GM12878 (cell line): ENCODE data around the gene FAHD1. TPM values are rescaled to one million over a fixed set of nuclear protein-coding genes. Genes with fewer than 3 reads are reported as not detected.

Experiments
- ATAC-seq: fragments of 200-7000 bp; cut with Tn5 transposase; 3 replicates; pipeline ENCODE4 v1.9.1; 2020; ENCODE audit warnings: mild to moderate bottlenecking, moderate library complexity
- BruUV-seq: library from RNA; stranded (reverse); fragments of 400-500 nt; replicated peaks from 2 replicates; lab custom pipeline; 2021; lab: Mats Ljungman, UMichigan
- CTCF ChIA-PET: fragments of 300-600 bp; sonication (Branson Sonifier 250); formaldehyde crosslinking; extraction: SDS; loops from one replicate; lab custom pipeline; 2021; ENCODE audit warnings: inconsistent platforms; lab: Yijun Ruan, JAX
- POLR2A ChIA-PET: fragments of 350-600 bp; formaldehyde crosslinking; extraction: SDS; loops from one replicate; lab custom pipeline; 2021; ENCODE audit warnings: inconsistent platforms; lab: Charles Lee
- RAD21 ChIA-PET: fragments of 300-600 bp; sonication (Branson Sonifier 250); formaldehyde crosslinking; loops from one replicate; lab custom pipeline; 2023; ENCODE audit warnings: antibody characterized with exemption; ENCODE audit not compliant: unreplicated experiment; lab: Charles Lee
- SMC1A ChIA-PET: fragments of 300-600 bp; sonication (Branson Sonifier 250); formaldehyde crosslinking; loops from one replicate; lab custom pipeline; 2023; ENCODE audit not compliant: unreplicated experiment, uncharacterized antibody; lab: Charles Lee
- DNase-seq: peaks from one replicate; pipeline ENCODE4 v3.0.0-alpha.2; 2011; ENCODE audit warnings: low read depth, low spot score
- FAIRE-seq: peaks from 3 replicates; lab custom pipeline; 2011; peaks lifted over from hg19 to GRCh38; lab: Jason Lieb, UNC
- H2AFZ ChIP-seq: 2 replicates; pipeline ENCODE4 v1.6.0; 2011; ENCODE audit warnings: low read depth, low read length, control low read depth; ENCODE audit not compliant: control insufficient read depth
- H3K27ac ChIP-seq: 2 replicates; pipeline ENCODE4 v1.5.1; 2011; ENCODE audit warnings: control low read depth; ENCODE audit not compliant: control insufficient read depth, insufficient read depth
- H3K27me3 ChIP-seq, 2 experiments: replicated peaks in 1 of 2; 2 replicates each; pipeline versions ENCODE4 v1.6.0 to v1.6.1; 2011; ENCODE audit warnings: low read length in 1 of 2; ENCODE audit not compliant: control insufficient read depth in 2 of 2, insufficient read depth in 2 of 2
- H3K36me3 ChIP-seq, 2 experiments: 2 replicates each; pipeline ENCODE4 v1.5.1; 2011; ENCODE audit warnings: low read length in 1 of 2; ENCODE audit not compliant: control insufficient read depth in 2 of 2, insufficient read depth in 2 of 2
- H3K4me1 ChIP-seq: 2 replicates; pipeline ENCODE4 v1.6.1; 2011; ENCODE audit warnings: mild to moderate bottlenecking, low read length, moderate library complexity, mixed read lengths; ENCODE audit not compliant: control insufficient read depth, insufficient read depth
- H3K4me2 ChIP-seq: 2 replicates; pipeline ENCODE4 v1.6.0; 2011; ENCODE audit warnings: control low read depth; ENCODE audit not compliant: control insufficient read depth, insufficient read depth
- H3K4me3 ChIP-seq: fragments of 200-600 bp; sonication (generic); 2 replicates; pipeline ENCODE4 v1.5.1; 2016
- H3K79me2 ChIP-seq: 2 replicates; pipeline ENCODE4 v1.6.0; 2011; ENCODE audit warnings: low read length; ENCODE audit not compliant: control insufficient read depth, insufficient read depth
- H3K9ac ChIP-seq: 2 replicates; pipeline ENCODE4 v1.8.0; 2011; ENCODE audit warnings: low read length, control low read depth, mixed read lengths; ENCODE audit not compliant: control insufficient read depth, insufficient read depth
- H3K9me3 ChIP-seq: replicated peaks from 3 replicates; pipeline ENCODE4 v1.5.1; 2011; ENCODE audit warnings: mild to moderate bottlenecking, low read length; ENCODE audit not compliant: control insufficient read depth, insufficient read depth
- H4K20me1 ChIP-seq: 2 replicates; pipeline ENCODE4 v1.6.0; 2011; ENCODE audit not compliant: control insufficient read depth, insufficient read depth
- ASH2L ChIP-seq: fragments of 300-600, 200-600 bp; sonication (generic); IDR thresholded peaks from 2 replicates; pipeline ENCODE4 v1.6.1; 2017; ENCODE audit warnings: low read depth, mild to moderate bottlenecking, borderline replicate concordance
- CBX3 ChIP-seq: fragments of 200-600 bp; sonication (generic); IDR thresholded peaks from 2 replicates; pipeline ENCODE4 v1.6.1; 2016; ENCODE audit warnings: low read depth, borderline replicate concordance
- CHD1 ChIP-seq: IDR thresholded peaks from 2 replicates; pipeline ENCODE4 v1.6.1; 2012; ENCODE audit warnings: low read depth, low read length, improper control_type of control experiment
- HDAC2 ChIP-seq: fragments of 200-600 bp; sonication (generic); IDR thresholded peaks from 2 replicates; pipeline ENCODE4 v1.6.1; 2017
- NR2C2 ChIP-seq: IDR thresholded peaks from 2 replicates; pipeline ENCODE4 v1.6.1; 2011; ENCODE audit warnings: borderline replicate concordance, low read depth; ENCODE audit not compliant: control insufficient read depth, insufficient read length
- POLR2AphosphoS5 ChIP-seq: IDR thresholded peaks from 2 replicates; pipeline ENCODE4 v1.6.1; 2011; ENCODE audit warnings: mild to moderate bottlenecking, low read length, inconsistent platforms
- RAD51 ChIP-seq: fragments of 450-650 bp; IDR thresholded peaks from 2 replicates; pipeline ENCODE4 v1.6.1; 2016; ENCODE audit warnings: moderate library complexity, mild to moderate bottlenecking, inconsistent platforms
- RELA ChIP-seq: fragments of 450-650 bp; IDR thresholded peaks from 2 replicates; pipeline ENCODE4 v1.8.0; 2014; ENCODE audit warnings: borderline replicate concordance; ENCODE audit not compliant: partially characterized antibody
- TBL1XR1 ChIP-seq: IDR thresholded peaks from 2 replicates; pipeline ENCODE4 v1.6.1; 2012; ENCODE audit warnings: low read depth, low read length, improper control_type of control experiment
- YBX1 ChIP-seq: fragments of 450-650 bp; IDR thresholded peaks from 2 replicates; pipeline ENCODE4 v1.6.1; 2016; ENCODE audit warnings: antibody characterized with exemption
- ZZZ3 ChIP-seq: IDR thresholded peaks from 2 replicates; pipeline ENCODE4 v1.6.1; 2011; ENCODE audit warnings: low read depth; ENCODE audit not compliant: control insufficient read depth, insufficient read length
- WGBS: methylation state at CpG from one replicate; pipeline ENCODE4 v1.1.6; 2016; ENCODE audit warnings: low lambda C conversion rate; ENCODE audit not compliant: insufficient replicate concordance, insufficient coverage; ENCODE audit errors: missing lambda C conversion rate; 5-methylcytosine and 5-hydroxymethylcytosine counted together
- in situ Hi-C: fragments of 300-500 bp; cut with MboI; formaldehyde crosslinking; loops from 9 replicates; pipeline ENCODE4 v1.14.3; 2018; ENCODE audit warnings: mixed read lengths
- intact Hi-C: fragments of 100-400 bp; cut with micrococcal nuclease; formaldehyde crosslinking; loops from one replicate; pipeline ENCODE4 v1.14.2; 2022; ENCODE audit not compliant: unreplicated experiment
- polyA plus RNA-seq, 11 experiments: library from polyadenylated mRNA; depleted of rRNA in 4 of 11; unstranded in 6 of 11; stranded (reverse) in 5 of 11; fragments of >200 nt; fragmentation: Nextera tagmentation in 4 of 11; fragmentation: Illumina TruSeq in 1 of 11; extraction: Ambion mirVana in 4 of 11; extraction: Trizol in 1 of 11; gene quantifications; 1 replicate in 1 of 11; 2 replicates in 10 of 11; pipeline versions ENCODE4 v1.2.1 to v1.2.3, GENCODE V29; 2011 to 2016; ENCODE audit warnings: inconsistent platforms in 2 of 11, missing spikeins in 2 of 11, low read depth in 1 of 11
- total RNA-seq, 4 experiments: library from RNA; depleted of rRNA in 3 of 4; stranded (reverse); fragments of >200 nt in 3 of 4; fragmentation: Illumina TruSeq in 1 of 4; extraction: Trizol in 1 of 4; gene quantifications; 2 replicates each; pipeline versions ENCODE4 v1.2.1 to v1.2.3, GENCODE V29; 2013 to 2021
- TF ChIP-seq, protein P1 (sequence below): fragments of 450-650 bp; conservative IDR thresholded peaks from 2 replicates; pipeline ENCODE4 v1.6.1; 2017; ENCODE audit warnings: mild to moderate bottlenecking, moderate library complexity
- TF ChIP-seq, protein P2 (sequence below): fragments of 450-650 bp; IDR thresholded peaks from 2 replicates; pipeline ENCODE4 v1.6.1; 2016; ENCODE audit warnings: mild to moderate bottlenecking, moderate library complexity, borderline replicate concordance
- TF ChIP-seq, protein P3 (sequence below): fragments of 450-650 bp; IDR thresholded peaks from 2 replicates; pipeline ENCODE4 v1.6.1; 2017; ENCODE audit warnings: mild to moderate bottlenecking, low read depth, inconsistent platforms; ENCODE audit not compliant: poor library complexity, severe bottlenecking

FAHD1 gene
- total and polyA plus RNA-seq, 10 of the 15 experiments (the other 5 are each of a cell fraction or from before 2014, with no cell fraction given) = 4.3 to 43.0 (median 18.8) TPM

DNA sequence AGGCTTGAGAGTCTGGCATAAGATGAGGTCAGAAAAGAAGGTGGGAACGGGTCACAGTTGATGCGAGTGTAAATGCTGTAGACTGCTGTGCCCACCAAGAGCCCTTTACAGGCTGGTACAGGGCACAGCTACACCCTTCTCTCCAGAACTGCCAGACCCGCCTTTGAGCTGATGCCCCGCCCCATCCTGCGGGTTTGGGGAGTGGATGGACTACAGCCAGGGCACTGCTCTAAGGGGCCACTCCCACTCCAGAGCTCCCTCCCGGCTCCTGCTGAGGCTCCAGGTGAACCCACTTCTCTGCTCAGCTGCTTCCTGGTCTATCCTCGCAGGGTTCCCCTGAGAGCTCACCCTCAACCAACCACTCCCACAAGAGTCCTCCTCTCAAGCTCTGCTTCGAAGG, 32.6 kb downstream of the FAHD1 start:
- POLR2A ChIA-PET = no interaction called here
- Histone ChIP-seq H3K79me2 (no peaks in the 10 kb centered on the region), H3K27ac (no peak overlapping the region), H3K4me1 (no peaks in the 10 kb centered on the region), H3K27me3 (peaks cover 3 to 6% of the 10 kb centered on the region in 2 experiments; a peak in 3 of 4 replicates), H3K9me3 (no peaks in the 10 kb centered on the region), H3K36me3 (no peaks in the 10 kb centered on the region), H4K20me1 (no peaks in the 10 kb centered on the region), H3K4me3 (no peak overlapping the region), H3K4me2 (no peak overlapping the region), H3K9ac (no peak overlapping the region), H2AFZ (no peak overlapping the region)
- BruUV-seq = no TSS peak
- intact Hi-C loops = no loop called here
- DNase-seq (no peak), ATAC-seq (no peak), FAIRE-seq (no peak)
- in situ Hi-C loops = loop anchor here (10.0 kb wide), 2 partner anchors 75 to 285 kb away; partner anchors contain the start of gene RAB26
- SMC1A ChIA-PET = no interaction called here
- CTCF ChIA-PET = interaction anchor here (1.1 to 1.2 kb wide), 2 partner anchors 68 to 80 kb away, joined by 3 to 4 read pairs; no protein-coding TSS in a partner anchor
- RAD21 ChIA-PET = no interaction called here
- WGBS = 27% methylated on average over 8 of the region's 8 CpGs
- TF ChIP-seq TBL1XR1 = no peak
- no peak for TF ChIP-seq ZZZ3
- TF ChIP-seq, protein P1, sequence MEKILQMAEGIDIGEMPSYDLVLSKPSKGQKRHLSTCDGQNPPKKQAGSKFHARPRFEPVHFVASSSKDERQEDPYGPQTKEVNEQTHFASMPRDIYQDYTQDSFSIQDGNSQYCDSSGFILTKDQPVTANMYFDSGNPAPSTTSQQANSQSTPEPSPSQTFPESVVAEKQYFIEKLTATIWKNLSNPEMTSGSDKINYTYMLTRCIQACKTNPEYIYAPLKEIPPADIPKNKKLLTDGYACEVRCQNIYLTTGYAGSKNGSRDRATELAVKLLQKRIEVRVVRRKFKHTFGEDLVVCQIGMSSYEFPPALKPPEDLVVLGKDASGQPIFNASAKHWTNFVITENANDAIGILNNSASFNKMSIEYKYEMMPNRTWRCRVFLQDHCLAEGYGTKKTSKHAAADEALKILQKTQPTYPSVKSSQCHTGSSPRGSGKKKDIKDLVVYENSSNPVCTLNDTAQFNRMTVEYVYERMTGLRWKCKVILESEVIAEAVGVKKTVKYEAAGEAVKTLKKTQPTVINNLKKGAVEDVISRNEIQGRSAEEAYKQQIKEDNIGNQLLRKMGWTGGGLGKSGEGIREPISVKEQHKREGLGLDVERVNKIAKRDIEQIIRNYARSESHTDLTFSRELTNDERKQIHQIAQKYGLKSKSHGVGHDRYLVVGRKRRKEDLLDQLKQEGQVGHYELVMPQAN = no peak
- TF ChIP-seq CBX3 = no peak
- TF ChIP-seq, protein P2, sequence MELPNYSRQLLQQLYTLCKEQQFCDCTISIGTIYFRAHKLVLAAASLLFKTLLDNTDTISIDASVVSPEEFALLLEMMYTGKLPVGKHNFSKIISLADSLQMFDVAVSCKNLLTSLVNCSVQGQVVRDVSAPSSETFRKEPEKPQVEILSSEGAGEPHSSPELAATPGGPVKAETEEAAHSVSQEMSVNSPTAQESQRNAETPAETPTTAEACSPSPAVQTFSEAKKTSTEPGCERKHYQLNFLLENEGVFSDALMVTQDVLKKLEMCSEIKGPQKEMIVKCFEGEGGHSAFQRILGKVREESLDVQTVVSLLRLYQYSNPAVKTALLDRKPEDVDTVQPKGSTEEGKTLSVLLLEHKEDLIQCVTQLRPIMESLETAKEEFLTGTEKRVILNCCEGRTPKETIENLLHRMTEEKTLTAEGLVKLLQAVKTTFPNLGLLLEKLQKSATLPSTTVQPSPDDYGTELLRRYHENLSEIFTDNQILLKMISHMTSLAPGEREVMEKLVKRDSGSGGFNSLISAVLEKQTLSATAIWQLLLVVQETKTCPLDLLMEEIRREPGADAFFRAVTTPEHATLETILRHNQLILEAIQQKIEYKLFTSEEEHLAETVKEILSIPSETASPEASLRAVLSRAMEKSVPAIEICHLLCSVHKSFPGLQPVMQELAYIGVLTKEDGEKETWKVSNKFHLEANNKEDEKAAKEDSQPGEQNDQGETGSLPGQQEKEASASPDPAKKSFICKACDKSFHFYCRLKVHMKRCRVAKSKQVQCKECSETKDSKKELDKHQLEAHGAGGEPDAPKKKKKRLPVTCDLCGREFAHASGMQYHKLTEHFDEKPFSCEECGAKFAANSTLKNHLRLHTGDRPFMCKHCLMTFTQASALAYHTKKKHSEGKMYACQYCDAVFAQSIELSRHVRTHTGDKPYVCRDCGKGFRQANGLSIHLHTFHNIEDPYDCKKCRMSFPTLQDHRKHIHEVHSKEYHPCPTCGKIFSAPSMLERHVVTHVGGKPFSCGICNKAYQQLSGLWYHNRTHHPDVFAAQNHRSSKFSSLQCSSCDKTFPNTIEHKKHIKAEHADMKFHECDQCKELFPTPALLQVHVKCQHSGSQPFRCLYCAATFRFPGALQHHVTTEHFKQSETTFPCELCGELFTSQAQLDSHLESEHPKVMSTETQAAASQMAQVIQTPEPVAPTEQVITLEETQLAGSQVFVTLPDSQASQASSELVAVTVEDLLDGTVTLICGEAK = no peak
- TF ChIP-seq YBX1 = no peak
- no peak for TF ChIP-seq ASH2L
- TF ChIP-seq, protein P3, sequence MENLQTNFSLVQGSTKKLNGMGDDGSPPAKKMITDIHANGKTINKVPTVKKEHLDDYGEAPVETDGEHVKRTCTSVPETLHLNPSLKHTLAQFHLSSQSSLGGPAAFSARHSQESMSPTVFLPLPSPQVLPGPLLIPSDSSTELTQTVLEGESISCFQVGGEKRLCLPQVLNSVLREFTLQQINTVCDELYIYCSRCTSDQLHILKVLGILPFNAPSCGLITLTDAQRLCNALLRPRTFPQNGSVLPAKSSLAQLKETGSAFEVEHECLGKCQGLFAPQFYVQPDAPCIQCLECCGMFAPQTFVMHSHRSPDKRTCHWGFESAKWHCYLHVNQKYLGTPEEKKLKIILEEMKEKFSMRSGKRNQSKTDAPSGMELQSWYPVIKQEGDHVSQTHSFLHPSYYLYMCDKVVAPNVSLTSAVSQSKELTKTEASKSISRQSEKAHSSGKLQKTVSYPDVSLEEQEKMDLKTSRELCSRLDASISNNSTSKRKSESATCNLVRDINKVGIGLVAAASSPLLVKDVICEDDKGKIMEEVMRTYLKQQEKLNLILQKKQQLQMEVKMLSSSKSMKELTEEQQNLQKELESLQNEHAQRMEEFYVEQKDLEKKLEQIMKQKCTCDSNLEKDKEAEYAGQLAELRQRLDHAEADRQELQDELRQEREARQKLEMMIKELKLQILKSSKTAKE = no peak
- TF ChIP-seq HDAC2 = no peak
- no peak for TF ChIP-seq POLR2AphosphoS5
- TF ChIP-seq CHD1 = no peak
- TF ChIP-seq RELA = no peak
- TF ChIP-seq NR2C2 = no peak
- TF ChIP-seq RAD51 = no peak
